Neural crest cell (in vitro differentiated cells): ENCODE data around the gene RASL10A. TPM values are rescaled to one million over a fixed set of nuclear protein-coding genes. Genes with fewer than 3 reads are reported as not detected.

Experiments
- DNase-seq: peaks from one replicate; pipeline ENCODE4 v3.0.0; 2021; ENCODE audit warnings: low read depth, mixed read lengths, low spot score
- H3K27ac Mint-ChIP-seq: one replicate; pipeline ENCODE4 v1.8.0; 2021; ENCODE audit warnings: mild to moderate bottlenecking, mixed read lengths; ENCODE audit not compliant: unreplicated experiment
- H3K27me3 Mint-ChIP-seq: 2 replicates; pipeline ENCODE4 v1.8.0; 2021; ENCODE audit warnings: low read depth, mild to moderate bottlenecking, mixed read lengths
- H3K36me3 Mint-ChIP-seq: 2 replicates; pipeline ENCODE4 v1.8.0; 2021; ENCODE audit warnings: low read depth, mild to moderate bottlenecking, mixed read lengths
- H3K4me1 Mint-ChIP-seq: 2 replicates; pipeline ENCODE4 v1.8.0; 2021; ENCODE audit warnings: mixed read lengths
- H3K4me3 Mint-ChIP-seq: one replicate; pipeline ENCODE4 v1.8.0; 2021; ENCODE audit warnings: mild to moderate bottlenecking, mixed read lengths
- H3K9me3 Mint-ChIP-seq: 2 replicates; pipeline ENCODE4 v1.8.0; 2021; ENCODE audit warnings: mixed read lengths
- total RNA-seq: library from RNA; stranded (reverse); gene quantifications from 2 replicates; pipeline ENCODE4 v1.2.1, GENCODE V29; 2021
- TF ChIP-seq, protein P1 (sequence below): fragments of 200-600 bp; sonication (generic); conservative IDR thresholded peaks from 2 replicates; pipeline ENCODE4 v1.5.0; 2021; ENCODE audit warnings: antibody characterized with exemption, mild to moderate bottlenecking

The RASL10A gene
- total RNA-seq, 1 donor from 2014 or later = 0.63 TPM

DNA sequence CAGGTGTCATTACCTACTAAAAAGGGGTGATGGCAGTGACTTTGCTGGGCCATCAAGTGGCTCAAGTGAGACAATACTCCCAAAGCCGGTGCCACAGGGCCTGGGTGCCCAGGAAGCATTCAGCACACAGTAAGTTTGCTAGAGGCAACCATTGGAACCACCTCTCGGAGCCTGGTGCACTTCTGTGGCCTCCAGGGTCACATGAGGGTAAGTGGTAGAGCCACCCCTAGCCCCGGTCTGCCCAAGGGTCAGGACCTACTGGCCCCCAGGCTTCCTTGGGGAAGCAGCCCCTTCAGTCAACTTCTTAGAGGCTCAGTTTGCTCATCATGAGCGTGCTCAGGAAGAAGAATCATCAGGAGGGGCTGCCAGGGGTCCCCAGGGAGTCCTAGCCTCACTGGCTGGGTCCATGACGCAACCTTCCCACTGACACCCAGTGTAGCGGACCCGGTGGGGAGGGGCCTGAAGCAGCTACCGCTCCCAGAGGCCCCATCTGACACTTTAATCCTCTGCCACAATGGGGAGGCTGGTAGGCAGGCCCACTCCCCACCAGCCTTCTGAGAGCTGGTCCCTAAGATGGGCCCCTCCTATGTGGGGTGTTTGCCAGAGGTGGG is 17.5 kb upstream of the RASL10A start:
- Mint-ChIP-seq H3K9me3 (no peaks in the 10 kb centered on the region), H3K36me3 (no peaks in the 10 kb centered on the region), H3K27ac (no peak overlapping the region), H3K4me1 (peaks cover 17% of the 10 kb centered on the region), H3K4me3 (no peak overlapping the region), H3K27me3 (no peaks in the 10 kb centered on the region)
- no peak for DNase-seq
- TF ChIP-seq, protein P1, sequence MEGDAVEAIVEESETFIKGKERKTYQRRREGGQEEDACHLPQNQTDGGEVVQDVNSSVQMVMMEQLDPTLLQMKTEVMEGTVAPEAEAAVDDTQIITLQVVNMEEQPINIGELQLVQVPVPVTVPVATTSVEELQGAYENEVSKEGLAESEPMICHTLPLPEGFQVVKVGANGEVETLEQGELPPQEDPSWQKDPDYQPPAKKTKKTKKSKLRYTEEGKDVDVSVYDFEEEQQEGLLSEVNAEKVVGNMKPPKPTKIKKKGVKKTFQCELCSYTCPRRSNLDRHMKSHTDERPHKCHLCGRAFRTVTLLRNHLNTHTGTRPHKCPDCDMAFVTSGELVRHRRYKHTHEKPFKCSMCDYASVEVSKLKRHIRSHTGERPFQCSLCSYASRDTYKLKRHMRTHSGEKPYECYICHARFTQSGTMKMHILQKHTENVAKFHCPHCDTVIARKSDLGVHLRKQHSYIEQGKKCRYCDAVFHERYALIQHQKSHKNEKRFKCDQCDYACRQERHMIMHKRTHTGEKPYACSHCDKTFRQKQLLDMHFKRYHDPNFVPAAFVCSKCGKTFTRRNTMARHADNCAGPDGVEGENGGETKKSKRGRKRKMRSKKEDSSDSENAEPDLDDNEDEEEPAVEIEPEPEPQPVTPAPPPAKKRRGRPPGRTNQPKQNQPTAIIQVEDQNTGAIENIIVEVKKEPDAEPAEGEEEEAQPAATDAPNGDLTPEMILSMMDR = no peak

- H3K4me3 Mint-ChIP-seq = no peak overlapping the region
- H3K27me3 Mint-ChIP-seq = no peaks in the 10 kb centered on the region
- DNase-seq = no peak
- TF ChIP-seq, protein P1 = no peak
- H3K9me3 Mint-ChIP-seq = no peaks in the 10 kb centered on the region
- H3K4me1 Mint-ChIP-seq = peaks cover 24% of the 10 kb centered on the region
- H3K36me3 Mint-ChIP-seq = no peaks in the 10 kb centered on the region
- H3K27ac Mint-ChIP-seq = no peak overlapping the region
These were observed 16.3 kb upstream of the RASL10A start for GRCh38 chr22:29331658-29332300.

- Mint-ChIP-seq H3K4me3 (no peak overlapping the region), H3K36me3 (no peaks in the 10 kb centered on the region)
These were observed 15.7 kb upstream of the RASL10A start for GRCh38 chr22:29331213-29331612.

DNA sequence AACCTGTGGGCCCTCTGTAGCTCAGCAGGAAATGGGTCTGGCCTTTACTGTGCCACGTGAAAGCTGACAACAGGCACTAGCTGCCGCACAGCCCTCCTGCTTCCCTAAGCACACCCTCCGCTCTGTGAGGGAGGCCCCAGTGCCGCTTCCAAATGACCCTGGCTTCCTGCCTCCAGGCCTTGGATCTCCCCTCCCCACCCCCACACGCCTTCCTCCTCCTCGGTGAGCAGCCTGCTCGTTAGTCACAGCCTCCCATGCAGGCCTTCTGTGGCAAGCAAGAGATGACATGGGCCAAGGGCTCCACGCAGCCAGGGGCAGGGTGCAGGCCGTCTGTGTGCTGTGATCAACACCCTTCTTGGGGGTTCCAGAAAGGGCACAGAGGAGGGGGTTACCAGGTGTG is 15.3 kb upstream of the RASL10A start:
- Mint-ChIP-seq H3K27me3 (no peaks in the 10 kb centered on the region), H3K4me1 (peaks cover 24% of the 10 kb centered on the region), H3K27ac (peak overlapping the region; percentile 84), H3K9me3 (no peaks in the 10 kb centered on the region), H3K4me3 (no peak overlapping the region), H3K36me3 (no peaks in the 10 kb centered on the region)
- TF ChIP-seq, protein P1 = no peak
- peak; percentile 37 for DNase-seq

More at GRCh38 chr22:29331213-29331612, 15.7 kb upstream of the RASL10A start:
- DNase-seq = no peak
- TF ChIP-seq, protein P1 = no peak
- Mint-ChIP-seq H3K4me1 (peaks cover 24% of the 10 kb centered on the region), H3K27me3 (no peaks in the 10 kb centered on the region), H3K9me3 (no peaks in the 10 kb centered on the region), H3K27ac (peak overlapping the region; percentile 84)

DNA sequence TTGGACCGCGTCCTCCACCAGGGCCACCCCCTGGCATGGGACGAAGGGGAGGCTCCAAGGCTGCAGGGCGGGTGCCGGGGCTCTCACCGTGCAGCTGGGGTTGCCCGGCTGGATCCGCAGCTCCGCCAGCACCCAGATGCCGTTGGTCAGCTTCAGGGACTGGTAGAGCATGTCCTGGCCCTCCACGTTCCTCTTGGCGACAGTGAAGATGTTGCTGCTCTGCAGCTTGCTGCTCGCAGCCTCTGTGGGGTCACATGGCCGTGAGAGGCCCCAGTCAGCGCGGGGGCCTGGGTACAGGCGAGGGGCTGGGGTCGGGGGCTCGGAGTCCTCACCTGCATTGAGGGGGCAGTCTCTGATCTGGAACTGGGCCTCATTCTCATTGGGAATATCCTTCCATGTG is 14.8 kb upstream of the RASL10A start:
- TF ChIP-seq, protein P1 = no peak
- Mint-ChIP-seq H3K27ac (peak overlapping the region; percentile 84), H3K4me3 (no peak overlapping the region), H3K4me1 (peaks cover 27% of the 10 kb centered on the region), H3K36me3 (no peaks in the 10 kb centered on the region), H3K9me3 (no peaks in the 10 kb centered on the region), H3K27me3 (no peaks in the 10 kb centered on the region)
- no peak for DNase-seq
